Activated T-cell treated with anti-CD3 and anti-CD28 coated beads, Interleukin-2, amount 50 U/mL, for 4 hours (primary cell): Measurements from ENCODE around the gene UBTD1. TPM values are rescaled to one million over a fixed set of nuclear protein-coding genes. Genes with fewer than 3 reads are reported as not detected.

Experiments used
- ATAC-seq, 2 donors: fragments of 200-7000 bp; cut with Tn5 transposase; one replicate each; pipeline ENCODE4 v1.10.0; 2021
- DNase-seq: peaks from one replicate; pipeline ENCODE4 v3.0.0-alpha.2; 2020
- H3K27me3 Mint-ChIP-seq: one replicate; pipeline ENCODE4 v1.8.0; 2021; ENCODE audit warnings: low read depth, mixed read lengths
- H3K36me3 Mint-ChIP-seq: one replicate; pipeline ENCODE4 v1.8.0; 2022; ENCODE audit warnings: mixed read lengths; ENCODE audit not compliant: insufficient read depth
- H3K4me1 Mint-ChIP-seq: one replicate; pipeline ENCODE4 v1.8.0; 2021; ENCODE audit warnings: low read depth, mixed read lengths
- H3K4me3 Mint-ChIP-seq: one replicate; pipeline ENCODE4 v1.8.0; 2021; ENCODE audit warnings: mild to moderate bottlenecking, moderate library complexity, mixed read lengths
- H3K9me3 Mint-ChIP-seq: one replicate; pipeline ENCODE4 v1.8.0; 2021; ENCODE audit warnings: mixed read lengths
- total RNA-seq, 3 donors: library from RNA; stranded (reverse); gene quantifications; one replicate each; pipeline ENCODE4 v1.2.1, GENCODE V29; 2021

The UBTD1 gene
- 1 to 10 TPM; 2.0 to 3.0 (median 2.8) TPM for total RNA-seq

- H3K9me3 Mint-ChIP-seq, result no peaks in the 10 kb centered on the region
- ATAC-seq, result peak; percentile 1 to 3
- DNase-seq, result peak; percentile 25
- H3K27me3 Mint-ChIP-seq, result peaks cover 25% of the 10 kb centered on the region
- H3K4me1 Mint-ChIP-seq, result peaks cover 38% of the 10 kb centered on the region
- peak within 1 kb of the TSS; percentile 98 for H3K4me3 Mint-ChIP-seq
- H3K36me3 Mint-ChIP-seq, result no peaks in the 10 kb centered on the region
These were observed at the start of gene UBTD1 for GRCh38 chr10:97498841-97499560. Gene UBTD1 (plus strand): TSS chr10:97498924. CDS start chr10:97499204, 280 bp downstream.

GRCh38 chr10:97450828-97451227 is 47.9 kb upstream of the UBTD1 start:
- DNase-seq, result no peak
- Mint-ChIP-seq H3K27me3 (no peaks in the 10 kb centered on the region), H3K9me3 (no peaks in the 10 kb centered on the region)

GRCh38 chr10:97451605-97452004 is 47.1 kb upstream of the UBTD1 start:
- Mint-ChIP-seq H3K4me3 (no peak overlapping the region), H3K9me3 (no peaks in the 10 kb centered on the region), H3K36me3 (peaks cover 16% of the 10 kb centered on the region), H3K4me1 (peaks cover 56% of the 10 kb centered on the region), H3K27me3 (no peaks in the 10 kb centered on the region)
- DNase-seq, result no peak
- no peak for ATAC-seq

More at GRCh38 chr10:97450828-97451227, 47.9 kb upstream of the UBTD1 start:
- no peak for ATAC-seq
- Mint-ChIP-seq H3K36me3 (peaks cover 16% of the 10 kb centered on the region), H3K4me1 (peaks cover 60% of the 10 kb centered on the region), H3K4me3 (no peak overlapping the region)

GRCh38 chr10:97452352-97452751 is 46.4 kb upstream of the UBTD1 start:
- Mint-ChIP-seq H3K4me1 (peaks cover 49% of the 10 kb centered on the region), H3K9me3 (no peaks in the 10 kb centered on the region), H3K27me3 (no peaks in the 10 kb centered on the region), H3K4me3 (no peak overlapping the region), H3K36me3 (peaks cover 16% of the 10 kb centered on the region)
- DNase-seq, result no peak
- no peak for ATAC-seq

- DNase-seq (peak; percentile 42), ATAC-seq (peak; percentile 84 to 86)
- Mint-ChIP-seq H3K36me3 (peaks cover 29% of the 10 kb centered on the region), H3K9me3 (no peaks in the 10 kb centered on the region), H3K4me3 (peak overlapping the region; percentile 30), H3K4me1 (peaks cover 35% of the 10 kb centered on the region), H3K27me3 (no peaks in the 10 kb centered on the region)
These were observed 44.2 kb upstream of the UBTD1 start for GRCh38 chr10:97454330-97455036.

GRCh38 chr10:97456034-97456685 is 42.6 kb upstream of the UBTD1 start:
- ATAC-seq, result no peak
- no peaks in the 10 kb centered on the region for H3K27me3 Mint-ChIP-seq
- DNase-seq, result no peak
- H3K4me1 Mint-ChIP-seq, result peaks cover 27% of the 10 kb centered on the region
- H3K9me3 Mint-ChIP-seq, result no peaks in the 10 kb centered on the region
- H3K4me3 Mint-ChIP-seq, result no peak overlapping the region
- peaks cover 32% of the 10 kb centered on the region for H3K36me3 Mint-ChIP-seq

GRCh38 chr10:97456686-97457065 is 42.0 kb upstream of the UBTD1 start:
- DNase-seq (no peak), ATAC-seq (no peak)
- H3K36me3 Mint-ChIP-seq, result peaks cover 35% of the 10 kb centered on the region
- H3K9me3 Mint-ChIP-seq, result no peaks in the 10 kb centered on the region
- no peak overlapping the region for H3K4me3 Mint-ChIP-seq
- peaks cover 25% of the 10 kb centered on the region for H3K4me1 Mint-ChIP-seq
- no peaks in the 10 kb centered on the region for H3K27me3 Mint-ChIP-seq

- H3K9me3 Mint-ChIP-seq, result no peaks in the 10 kb centered on the region
- H3K36me3 Mint-ChIP-seq, result peaks cover 42% of the 10 kb centered on the region
These were observed 39.6 kb upstream of the UBTD1 start for GRCh38 chr10:97459111-97459510.

GRCh38 chr10:97459933-97460332 is 38.8 kb upstream of the UBTD1 start:
- DNase-seq, result no peak
- ATAC-seq, result no peak
- peaks cover 40% of the 10 kb centered on the region for H3K36me3 Mint-ChIP-seq
- no peaks in the 10 kb centered on the region for H3K9me3 Mint-ChIP-seq
- H3K4me3 Mint-ChIP-seq, result no peak overlapping the region
- H3K4me1 Mint-ChIP-seq, result peaks cover 9% of the 10 kb centered on the region
- no peaks in the 10 kb centered on the region for H3K27me3 Mint-ChIP-seq

More at GRCh38 chr10:97459111-97459510, 39.6 kb upstream of the UBTD1 start:
- Mint-ChIP-seq H3K27me3 (no peaks in the 10 kb centered on the region), H3K4me1 (peaks cover 17% of the 10 kb centered on the region), H3K4me3 (no peak overlapping the region)
- DNase-seq, result no peak
- no peak for ATAC-seq

- DNase-seq (no peak), ATAC-seq (no peak)
- Mint-ChIP-seq H3K4me1 (peaks cover 2% of the 10 kb centered on the region), H3K4me3 (no peak overlapping the region), H3K27me3 (no peaks in the 10 kb centered on the region), H3K36me3 (peaks cover 41% of the 10 kb centered on the region), H3K9me3 (no peaks in the 10 kb centered on the region)
These were observed 36.4 kb upstream of the UBTD1 start for GRCh38 chr10:97462309-97462708.

- H3K27me3 Mint-ChIP-seq, result no peaks in the 10 kb centered on the region
- no peak overlapping the region for H3K4me3 Mint-ChIP-seq
- peak; percentile 55 to 69 for ATAC-seq
- peaks cover 2% of the 10 kb centered on the region for H3K4me1 Mint-ChIP-seq
- no peaks in the 10 kb centered on the region for H3K9me3 Mint-ChIP-seq
- peak; percentile 21 for DNase-seq
- H3K36me3 Mint-ChIP-seq, result peaks cover 36% of the 10 kb centered on the region
These were observed 35.2 kb upstream of the UBTD1 start for GRCh38 chr10:97463363-97464132.

- Mint-ChIP-seq H3K36me3 (peaks cover 33% of the 10 kb centered on the region), H3K9me3 (no peaks in the 10 kb centered on the region)
- no peak for DNase-seq
These were observed 34.5 kb upstream of the UBTD1 start for GRCh38 chr10:97464226-97464625.

GRCh38 chr10:97465982-97466381 is 32.7 kb upstream of the UBTD1 start:
- H3K27me3 Mint-ChIP-seq, result no peaks in the 10 kb centered on the region
- H3K4me1 Mint-ChIP-seq, result peaks cover 2% of the 10 kb centered on the region
- no peak for ATAC-seq
- H3K9me3 Mint-ChIP-seq, result no peaks in the 10 kb centered on the region
- DNase-seq, result no peak
- H3K36me3 Mint-ChIP-seq, result peaks cover 34% of the 10 kb centered on the region
- no peak overlapping the region for H3K4me3 Mint-ChIP-seq

More at GRCh38 chr10:97464226-97464625, 34.5 kb upstream of the UBTD1 start:
- H3K4me1 Mint-ChIP-seq, result peaks cover 2% of the 10 kb centered on the region
- no peak overlapping the region for H3K4me3 Mint-ChIP-seq
- no peak for ATAC-seq
- no peaks in the 10 kb centered on the region for H3K27me3 Mint-ChIP-seq

- Mint-ChIP-seq H3K4me3 (no peak overlapping the region), H3K27me3 (no peaks in the 10 kb centered on the region), H3K36me3 (peaks cover 33% of the 10 kb centered on the region), H3K9me3 (no peaks in the 10 kb centered on the region), H3K4me1 (peaks cover 2% of the 10 kb centered on the region)
- DNase-seq (no peak), ATAC-seq (no peak)
These were observed 32.0 kb upstream of the UBTD1 start for GRCh38 chr10:97466755-97467154.
